Cardiac muscle cell (in vitro differentiated cells and primary cell): ENCODE measurements around the gene KLK8. TPM values are rescaled to one million over a fixed set of nuclear protein-coding genes. Genes with fewer than 3 reads are reported as not detected.
"Not testable (repeated sequence)": the region's sequence is repeated elsewhere in the genome, so short reads cannot be mapped to it uniquely, and the experiment has no call there.

ENCODE experiments used
- DNase-seq, 2 donors: peaks; one replicate each; pipeline versions ENCODE4 v3.0.0 to v3.0.0-alpha.2; 2010 to 2017; ENCODE audit warnings: low read depth in 1 of 2, low spot score in 1 of 2
- H3K27ac ChIP-seq: fragments of 200-600 bp; sonication (generic); 2 replicates; pipeline ENCODE4 v1.5.1; 2016
- H3K27me3 ChIP-seq: fragments of 200-600 bp; sonication (generic); 2 replicates; pipeline ENCODE4 v1.6.0; 2016; ENCODE audit warnings: control low read depth
- H3K36me3 ChIP-seq: fragments of 200-600 bp; sonication (generic); 2 replicates; pipeline ENCODE4 v1.5.1; 2016; ENCODE audit warnings: control low read depth
- H3K4me1 ChIP-seq: fragments of 200-600 bp; sonication (generic); 2 replicates; pipeline ENCODE4 v1.8.1; 2017; ENCODE audit warnings: low read depth, mild to moderate bottlenecking, mixed run types
- H3K4me3 ChIP-seq: fragments of 200-600 bp; sonication (generic); 2 replicates; pipeline ENCODE4 v1.5.1; 2016; ENCODE audit warnings: mild to moderate bottlenecking
- H3K9me3 ChIP-seq: fragments of 200-600 bp; sonication (generic); 2 replicates; pipeline ENCODE4 v1.5.1; 2017; ENCODE audit warnings: low read depth, mild to moderate bottlenecking, control low read depth
- CTCF ChIP-seq: IDR thresholded peaks from 2 replicates; pipeline ENCODE4 v1.5.1; 2012; ENCODE audit warnings: low read depth, mild to moderate bottlenecking, low read length
- polyA plus RNA-seq: library from polyadenylated mRNA; unstranded; fragments of >200 nt; fragmentation: Nextera tagmentation; extraction: Ambion mirVana; gene quantifications from 2 replicates; pipeline ENCODE4 v1.2.1, GENCODE V29; 2016
- total RNA-seq: library from RNA; depleted of rRNA; stranded (reverse); fragments of >200 nt; gene quantifications from 2 replicates; pipeline ENCODE4 v1.2.3, GENCODE V29; 2016

Gene KLK8
- total and polyA plus RNA-seq, 2 experiments from 2014 or later, result not detected

- Histone ChIP-seq H3K4me1 (no peaks in the 10 kb centered on the region), H3K27me3 (peaks cover 9% of the 10 kb centered on the region), H3K27ac (no peak overlapping the region), H3K4me3 (no peak overlapping the region), H3K36me3 (no peaks in the 10 kb centered on the region), H3K9me3 (no peaks in the 10 kb centered on the region)
- TF ChIP-seq CTCF, result no peak
- no peak for DNase-seq
Measured at GRCh38 chr19:50978772-50979390, 22.5 kb downstream of the KLK8 start.

DNA sequence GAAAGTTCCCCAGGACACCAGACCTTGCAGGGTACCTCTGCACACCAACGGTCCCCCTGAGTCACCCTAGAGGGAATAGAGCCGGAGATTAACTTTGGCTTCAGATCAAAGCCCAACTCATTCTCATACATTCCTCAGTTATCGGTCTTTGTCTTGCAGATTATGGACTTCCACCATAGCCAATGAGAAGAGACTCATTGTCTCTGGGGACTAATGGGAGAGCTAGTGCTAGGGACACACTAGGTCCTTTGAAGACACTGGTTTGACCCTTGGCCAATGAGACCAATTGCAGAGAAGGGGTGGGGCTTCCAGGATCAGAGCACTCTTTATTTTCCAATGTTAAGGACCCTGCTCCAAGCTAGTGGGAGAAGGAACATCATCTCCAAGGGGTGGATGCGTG lies 23.8 kb downstream of the KLK8 start:
- no peak for DNase-seq

GRCh38 chr19:50975766-50976165 lies 25.6 kb downstream of the KLK8 start:
- Histone ChIP-seq H3K4me1 (no peaks in the 10 kb centered on the region), H3K4me3 (no peak overlapping the region), H3K36me3 (no peaks in the 10 kb centered on the region), H3K27ac (no peak overlapping the region), H3K27me3 (no peaks in the 10 kb centered on the region), H3K9me3 (no peaks in the 10 kb centered on the region)
- no peak for DNase-seq
- TF ChIP-seq CTCF, result no peak

More for the DNA sequence above, 23.8 kb downstream of the KLK8 start:
- Histone ChIP-seq H3K36me3 (no peaks in the 10 kb centered on the region), H3K27ac (no peak overlapping the region), H3K27me3 (peaks cover 3% of the 10 kb centered on the region), H3K4me3 (no peak overlapping the region), H3K9me3 (no peaks in the 10 kb centered on the region), H3K4me1 (no peaks in the 10 kb centered on the region)
- TF ChIP-seq CTCF, result no peak

GRCh38 chr19:50974702-50975556 lies 26.5 kb downstream of the KLK8 start:
- no peaks in the 10 kb centered on the region for H3K36me3 ChIP-seq
- no peak overlapping the region for H3K27ac ChIP-seq
- H3K9me3 ChIP-seq, result no peaks in the 10 kb centered on the region
- no peak overlapping the region for H3K4me3 ChIP-seq
- TF ChIP-seq CTCF, result no peak
- DNase-seq, result no peak
- no peaks in the 10 kb centered on the region for H3K27me3 ChIP-seq
- H3K4me1 ChIP-seq, result no peaks in the 10 kb centered on the region

DNA sequence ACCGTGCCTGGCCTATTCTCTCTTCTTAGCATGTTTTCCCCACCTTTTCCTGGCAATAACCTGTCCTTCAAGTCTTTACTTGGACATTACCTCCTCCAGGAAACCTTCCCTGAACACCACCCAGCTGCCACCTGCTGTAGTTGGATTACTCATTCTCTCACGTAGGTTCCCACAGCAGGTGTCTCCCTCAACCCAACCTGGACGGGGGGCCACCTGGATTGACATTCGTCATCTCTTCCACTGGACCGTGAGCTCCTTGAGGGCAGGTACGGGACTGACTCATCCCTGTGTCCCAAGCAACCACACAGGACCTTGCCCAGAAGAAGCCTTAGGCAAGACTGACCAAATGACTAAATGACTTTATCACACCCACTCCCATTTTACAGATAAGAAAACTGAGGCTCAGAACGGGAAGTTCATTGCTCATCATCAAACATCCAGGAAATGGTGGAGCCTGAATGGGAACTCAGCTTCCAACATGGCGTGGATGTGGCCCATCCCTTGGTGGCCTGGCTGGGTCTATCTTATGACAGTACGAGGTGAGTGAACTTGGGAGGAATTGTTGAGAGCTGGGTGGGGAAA lies 28.5 kb downstream of the KLK8 start:
- Histone ChIP-seq H3K4me3 (no peak overlapping the region), H3K36me3 (no peaks in the 10 kb centered on the region), H3K27me3 (no peaks in the 10 kb centered on the region), H3K4me1 (no peaks in the 10 kb centered on the region), H3K27ac (no peak overlapping the region), H3K9me3 (no peaks in the 10 kb centered on the region)
- no peak for DNase-seq
- no peak for TF ChIP-seq CTCF

DNA sequence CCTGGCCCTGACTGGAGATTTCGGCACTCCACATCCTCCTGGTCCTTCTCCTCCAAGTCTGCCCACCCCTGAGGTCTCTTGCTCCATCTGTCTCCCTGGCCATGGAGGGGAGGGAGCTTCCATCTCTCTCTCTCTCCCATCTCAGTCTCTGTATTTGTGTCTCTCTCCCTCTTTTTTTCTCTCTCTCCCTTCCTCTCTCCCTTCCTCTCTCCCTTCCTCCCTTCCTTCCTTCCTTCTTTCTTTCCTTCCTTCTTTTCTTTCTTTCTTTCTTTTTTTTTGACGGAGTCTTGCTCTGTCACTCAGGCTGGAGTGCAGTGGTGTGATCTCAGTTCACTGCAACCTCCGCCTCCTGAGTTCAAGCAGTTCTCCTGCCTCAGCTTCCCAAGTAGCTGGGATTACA lies 31.6 kb downstream of the KLK8 start:
- not testable (repeated sequence) for H3K9me3 ChIP-seq, DNase-seq, H3K27ac ChIP-seq, H3K4me1 ChIP-seq, H3K27me3 ChIP-seq, H3K36me3 ChIP-seq, H3K4me3 ChIP-seq
